ENCODE results near the gene ETS1.

ETS1 gene

DNA sequence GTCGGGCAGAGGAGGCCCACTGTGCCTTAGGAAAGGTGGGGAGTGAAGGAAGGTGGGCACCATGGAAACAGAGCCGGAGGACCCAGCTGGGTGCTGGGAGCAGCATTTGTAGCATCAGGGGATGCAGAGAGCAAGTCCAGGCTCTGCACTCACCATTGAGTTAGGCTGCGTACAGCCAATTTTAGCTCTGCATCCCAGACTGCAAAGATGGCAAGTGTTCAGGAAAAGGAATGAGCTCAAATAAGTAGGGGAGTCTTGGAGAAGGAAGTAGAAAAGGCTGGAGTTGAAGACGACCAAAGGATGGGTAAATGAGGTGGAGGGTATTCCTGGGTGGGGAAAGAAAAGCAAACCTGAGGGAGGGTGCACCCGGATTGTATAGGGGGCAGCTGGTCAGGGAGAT lies 31.6 kb upstream of the ETS1 start:
- no peak for DNase-seq (ENCODE audit: low read depth)

DNA sequence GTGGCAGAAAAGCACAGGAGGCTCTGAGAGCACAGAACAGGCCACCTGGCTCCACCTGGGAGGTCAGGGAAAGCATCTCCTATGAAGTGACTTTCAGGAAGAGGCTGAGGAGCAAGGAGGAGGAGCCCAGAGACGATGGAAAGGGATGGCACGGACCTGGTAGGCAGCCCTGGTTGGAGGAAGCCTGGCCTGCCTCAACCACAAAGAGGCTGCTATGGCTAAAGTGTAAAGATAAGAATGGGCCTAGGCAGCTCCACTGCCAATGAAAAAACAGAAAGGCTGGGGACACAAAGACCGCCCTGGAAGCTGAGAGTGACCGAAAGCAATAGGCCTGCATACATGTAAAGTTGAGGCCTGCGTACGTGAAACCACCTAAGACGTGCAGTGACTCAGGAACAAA lies 31.2 kb upstream of the ETS1 start:
- DNase-seq (ENCODE audit: low read depth) = no peak

DNA sequence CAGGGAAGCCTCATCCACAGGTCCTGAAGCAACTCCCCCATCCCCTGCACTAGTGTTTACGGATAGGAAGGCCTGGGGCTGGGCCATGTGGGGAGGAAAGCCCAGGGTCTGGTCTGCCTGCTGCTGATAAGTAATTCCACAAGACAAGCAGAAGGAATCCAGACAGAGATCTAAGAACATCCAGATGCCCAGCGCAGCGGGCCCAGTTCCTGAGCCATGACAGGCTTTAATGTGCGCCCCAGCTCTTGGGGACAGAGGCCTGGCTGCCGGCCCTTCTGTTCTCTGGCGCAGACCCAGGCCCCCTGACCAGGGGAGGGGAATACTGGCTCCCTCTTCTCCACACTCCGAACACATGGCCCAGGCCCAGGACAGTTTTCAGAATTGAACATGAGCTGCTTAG lies 28.8 kb upstream of the ETS1 start:
- DNase-seq (ENCODE audit: low read depth) = no peak

DNA sequence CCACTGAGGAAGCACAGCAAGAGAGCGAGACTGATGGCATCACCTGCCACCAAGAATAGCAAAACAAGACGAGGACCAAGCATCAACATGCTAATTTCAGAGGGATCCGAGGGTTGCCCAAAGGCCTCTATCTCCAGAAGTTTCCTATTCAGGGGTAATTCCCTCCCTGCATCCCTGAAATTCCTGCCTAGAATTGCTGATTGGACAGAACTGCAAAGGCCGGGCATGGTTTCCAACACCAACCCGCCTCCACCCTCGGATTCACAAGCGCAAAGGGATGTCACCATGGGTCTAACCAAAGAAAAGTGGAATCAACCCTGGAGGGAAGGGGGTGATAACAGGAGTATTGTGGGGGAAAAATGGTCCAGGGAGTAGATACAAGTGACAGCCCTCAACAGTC lies 28.3 kb upstream of the ETS1 start:
- DNase-seq (ENCODE audit: low read depth) = no peak

DNA sequence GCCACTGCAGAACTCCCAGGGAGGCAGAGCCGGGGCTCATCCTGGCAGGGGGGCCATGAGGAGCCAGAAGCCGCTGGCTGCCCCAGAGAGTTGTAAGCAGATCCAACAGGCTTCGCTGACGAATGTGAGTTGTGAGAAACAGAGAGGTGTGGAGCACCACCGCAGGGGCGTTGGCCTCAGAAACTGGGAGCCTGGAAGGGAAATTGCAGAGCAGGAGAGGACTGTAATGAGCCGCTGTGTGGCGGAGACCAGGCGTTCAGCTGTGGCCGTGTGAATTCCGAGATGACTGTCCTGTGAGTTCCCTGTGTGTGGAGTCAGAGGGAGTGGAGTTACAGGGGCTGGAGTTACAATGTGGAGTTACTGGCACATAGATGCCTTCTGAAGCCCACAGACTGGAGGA lies 27.7 kb upstream of the ETS1 start:
- DNase-seq (ENCODE audit: low read depth) = no peak

DNA sequence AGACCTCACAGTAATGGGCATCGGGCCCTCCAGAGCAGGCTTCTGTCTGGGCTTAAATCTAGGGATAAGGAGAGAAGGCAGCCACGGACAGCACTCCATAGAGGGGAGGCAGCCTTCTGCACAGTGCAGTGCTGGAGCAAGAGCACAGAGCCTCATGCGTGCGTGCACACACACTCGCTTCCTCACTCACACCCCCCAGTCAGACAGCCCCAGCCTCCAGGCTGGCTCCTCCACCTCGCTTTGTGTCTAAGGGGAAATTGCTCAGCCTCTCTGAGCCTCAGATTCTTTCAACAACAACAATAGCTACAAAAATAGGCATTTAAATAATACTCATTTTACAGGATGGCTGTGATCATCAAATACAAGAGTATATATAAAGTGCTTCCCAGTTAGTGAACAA lies 26.7 kb upstream of the ETS1 start:
- no peak for DNase-seq (ENCODE audit: low read depth)

DNA sequence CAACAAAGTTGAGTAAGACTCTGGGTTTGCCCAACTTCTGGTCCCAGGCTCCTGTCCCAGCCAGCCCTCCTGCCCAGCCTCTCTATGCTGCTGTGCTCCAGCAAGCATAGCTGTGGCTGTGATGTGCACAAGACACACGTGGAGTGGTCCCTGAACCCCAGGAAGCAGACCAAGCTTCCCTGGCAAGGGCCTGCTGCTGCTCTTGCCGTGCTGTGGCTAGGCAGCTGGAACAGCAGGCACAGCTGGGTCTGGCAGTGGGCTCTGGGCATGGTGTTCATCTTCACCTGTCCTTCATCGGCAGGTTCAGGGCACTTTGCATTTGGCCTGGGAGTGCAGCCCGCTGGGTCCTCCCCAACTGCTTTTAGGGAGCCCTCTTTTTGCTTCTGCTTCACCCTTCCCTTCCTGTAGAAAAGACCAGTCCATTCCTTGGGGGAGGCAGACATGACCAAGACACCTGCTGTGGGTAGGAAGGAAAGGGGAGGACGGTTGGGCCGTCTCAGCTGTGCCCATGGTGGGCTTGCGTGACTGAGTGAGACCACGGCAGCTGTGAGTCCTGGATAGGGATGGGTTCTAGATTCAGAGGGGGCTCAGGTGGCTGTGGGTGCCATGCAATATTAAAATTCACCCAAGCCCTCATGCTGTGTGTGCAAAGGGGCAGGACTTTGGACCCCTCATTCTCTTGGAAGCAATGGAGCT lies 26.1 kb upstream of the ETS1 start:
- DNase-seq (ENCODE audit: low read depth) = no peak

GRCh38 chr11:128610721-128611617 lies 23.6 kb upstream of the ETS1 start:
- DNase-seq (ENCODE audit: low read depth) = peak; percentile 50

- DNase-seq (ENCODE audit: low read depth) = no peak
Measured at GRCh38 chr11:128609785-128610184, 22.4 kb upstream of the ETS1 start.

GRCh38 chr11:128608746-128609407 lies 21.5 kb upstream of the ETS1 start:
- no peak for DNase-seq (ENCODE audit: low read depth)

DNA sequence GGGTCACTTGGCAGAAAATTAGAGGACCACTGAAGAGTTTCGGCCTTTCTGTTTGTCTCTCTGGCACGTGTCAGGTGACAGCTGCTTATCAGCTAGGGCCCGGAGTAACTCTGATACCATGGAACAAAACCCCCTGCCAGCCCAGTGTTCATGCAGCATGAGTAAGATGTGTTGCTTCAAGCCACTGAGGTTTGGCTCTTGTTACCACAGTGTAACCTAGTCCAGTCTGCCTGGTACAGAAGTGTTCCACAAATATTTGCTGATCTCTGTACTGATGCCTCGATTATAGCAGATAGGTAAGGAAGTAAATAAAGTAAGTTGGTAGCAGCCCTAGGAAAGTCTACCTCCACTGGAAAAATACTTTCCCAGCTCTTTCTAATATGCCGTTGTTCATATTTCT lies 20.5 kb upstream of the ETS1 start:
- no peak for DNase-seq (ENCODE audit: low read depth)

DNA sequence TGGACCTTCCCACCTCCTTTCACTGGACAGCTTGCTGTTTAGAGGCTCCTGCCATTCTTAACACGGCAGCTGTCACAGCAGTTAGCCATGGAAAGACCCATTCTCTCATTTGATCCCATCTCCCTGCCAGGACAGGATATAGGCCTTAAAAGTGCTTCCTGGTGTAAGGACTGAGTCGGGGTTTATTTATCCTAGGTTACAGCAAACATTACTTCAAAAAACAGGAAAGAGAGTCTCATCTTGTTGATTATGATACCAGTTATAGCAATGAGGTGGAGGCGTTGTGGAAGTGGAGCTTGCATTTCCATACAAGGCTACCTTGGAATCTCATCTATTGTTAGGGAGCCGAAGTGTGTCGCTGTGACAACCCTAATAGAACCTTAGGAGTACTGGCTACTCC lies 17.4 kb upstream of the ETS1 start:
- DNase-seq (ENCODE audit: low read depth) = no peak

- DNase-seq (ENCODE audit: low read depth) = no peak
Measured at GRCh38 chr11:128603752-128604414, 16.5 kb upstream of the ETS1 start.

- no peak for DNase-seq (ENCODE audit: low read depth)
Measured at GRCh38 chr11:128603003-128603696, 15.8 kb upstream of the ETS1 start.

DNA sequence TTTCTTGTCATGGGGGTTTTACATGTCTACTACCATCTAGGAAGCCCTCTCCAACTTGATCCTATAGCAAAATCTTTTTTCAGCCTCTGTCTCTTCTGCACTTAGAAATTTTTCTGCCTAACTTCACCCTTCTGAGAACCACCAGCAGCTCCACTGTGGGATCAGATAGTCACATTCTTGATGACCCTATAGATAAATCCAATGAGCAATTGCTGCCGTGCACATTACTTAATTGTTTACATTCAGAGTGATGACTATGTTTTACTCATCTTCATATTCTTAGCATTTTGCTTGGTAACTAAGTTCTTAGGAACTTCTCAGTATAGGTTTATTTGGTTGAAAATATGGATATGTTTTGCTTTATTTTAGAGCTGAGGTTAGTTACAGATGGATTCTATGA lies 12.4 kb upstream of the ETS1 start:
- DNase-seq (ENCODE audit: low read depth) = no peak

- DNase-seq (ENCODE audit: low read depth) = no peak
Measured at GRCh38 chr11:128598506-128599150, 11.3 kb upstream of the ETS1 start.

DNA sequence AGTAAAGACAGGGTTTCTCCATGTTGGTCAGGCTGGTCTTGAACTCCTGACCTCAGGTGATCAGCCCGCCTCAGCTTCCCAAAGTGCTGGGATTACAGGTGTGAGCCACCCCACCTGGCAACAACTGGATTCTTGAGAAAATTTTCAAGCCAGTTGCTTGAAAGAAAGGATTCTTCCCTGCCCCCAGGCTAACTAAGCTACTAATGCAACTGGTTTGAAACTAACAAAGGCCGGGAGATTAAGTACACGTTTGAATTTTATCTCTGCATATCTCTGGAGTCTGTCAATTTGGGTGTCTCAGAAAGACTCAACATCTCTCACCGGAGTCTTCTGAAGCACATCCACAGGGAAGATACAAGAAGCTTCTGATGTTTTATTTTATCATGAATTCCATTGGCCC lies 10.7 kb upstream of the ETS1 start:
- DNase-seq (ENCODE audit: low read depth) = no peak

DNA sequence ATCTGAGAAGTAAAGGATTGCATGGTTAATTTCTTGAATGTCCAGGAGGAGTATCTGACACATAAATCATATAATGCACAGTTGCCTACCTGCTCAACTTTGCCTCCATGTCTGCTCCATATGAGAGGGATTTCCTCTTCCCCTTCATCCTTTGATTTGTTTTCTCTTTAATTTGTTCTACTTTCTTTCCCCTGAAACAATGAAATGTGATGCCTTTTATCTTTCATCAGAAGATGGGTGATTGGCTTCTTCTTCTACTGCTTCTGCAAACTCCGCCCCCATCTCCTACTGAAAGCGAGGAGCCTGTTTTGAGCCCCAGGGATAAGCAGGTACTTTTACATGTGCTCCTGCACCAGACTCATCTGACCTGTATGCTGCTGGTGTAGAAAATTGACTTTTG lies 9.9 kb upstream of the ETS1 start:
- no peak for DNase-seq (ENCODE audit: low read depth)

- DNase-seq (ENCODE audit: low read depth) = no peak
Measured at GRCh38 chr11:128596250-128596649, 8.9 kb upstream of the ETS1 start.

DNA sequence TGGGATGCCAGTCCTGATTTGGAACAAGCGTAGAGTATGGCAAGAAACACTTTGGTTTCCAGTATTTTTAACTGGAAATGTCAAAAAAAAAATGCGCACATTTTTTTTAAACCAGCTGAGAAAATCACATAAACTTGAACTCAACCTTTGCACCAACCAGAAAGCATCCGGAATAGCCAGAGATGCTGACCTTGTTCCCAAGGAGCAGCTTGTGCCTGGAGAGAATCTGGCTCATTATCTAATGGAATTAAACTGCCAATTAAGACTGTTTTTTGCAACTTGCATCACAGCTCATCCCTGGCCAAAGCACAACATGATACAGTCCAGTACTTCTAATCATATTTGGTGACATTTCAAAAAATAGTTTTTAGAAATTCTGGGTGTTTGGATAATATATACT lies 8.4 kb upstream of the ETS1 start:
- no peak for DNase-seq (ENCODE audit: low read depth)

GRCh38 chr11:128595221-128595620 lies 7.9 kb upstream of the ETS1 start:
- no peak for DNase-seq (ENCODE audit: low read depth)
